ENCODE data around the gene CCL22. TPM values are rescaled to one million over a fixed set of nuclear protein-coding genes. Genes with fewer than 3 reads are reported as not detected.

The CCL22 gene
- total RNA-seq, 1 experiment from 2014 or later: not detected

DNA sequence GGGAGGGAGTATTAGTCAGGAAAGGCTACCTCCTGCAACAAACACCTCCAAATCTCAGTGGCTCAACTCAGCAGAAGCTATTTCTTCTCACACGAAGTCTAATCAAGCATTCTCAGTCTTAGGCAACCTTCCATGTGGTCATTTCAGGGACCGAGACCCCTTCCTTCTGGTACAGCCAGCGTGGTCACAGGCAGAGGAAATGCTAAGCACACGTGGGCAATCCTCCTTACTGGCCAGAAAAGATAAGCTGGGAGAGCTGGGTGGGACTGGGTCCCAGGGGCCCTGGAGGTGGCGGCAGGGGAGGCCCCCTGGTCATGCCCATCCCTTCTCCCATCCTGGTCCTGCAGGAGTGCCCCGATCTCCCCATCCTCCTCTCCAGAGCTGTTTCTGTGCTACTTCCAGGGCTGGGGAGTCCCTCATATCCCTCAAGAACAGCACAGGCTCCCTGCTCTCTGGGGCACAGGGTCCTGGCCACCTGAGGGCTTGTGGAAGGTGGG, 8.0 kb downstream of the CCL22 start:
- H3K27ac Mint-ChIP-seq: 0 out of 7 replicates have a peak overlapping the region, but pooled peaks of 1 of the 3 experiments have one; percentile 23
- H2BK120ac ChIP-seq (ENCODE audit: low read depth, low read length, poor library complexity, severe bottlenecking): no peak overlapping the region
- H3K9ac ChIP-seq (ENCODE audit: extremely low read depth, insufficient read length, low read length): no peak overlapping the region
- no CpG with 5 or more reads among the region's 6 CpGs for WGBS (ENCODE audit: extremely low coverage, insufficient read length, low lambda C conversion rate)
- H3K18ac ChIP-seq (ENCODE audit: insufficient read length, low read depth, low read length): no peak overlapping the region
- no peak overlapping the region for H3K56ac ChIP-seq (ENCODE audit: insufficient read length, low read depth, low read length)
- H3K4me1 Mint-ChIP-seq: peaks cover 0 to 3% of the 10 kb centered on the region in 2 experiments; a peak in 1 of 4 replicates
- H3K9me3 Mint-ChIP-seq: no peaks in the 10 kb centered on the region
- DNase-seq: no peak
- H3K79me2 ChIP-seq (ENCODE audit: insufficient read depth, low read length): no peaks in the 10 kb centered on the region
- no peak overlapping the region for H2BK15ac ChIP-seq (ENCODE audit: low read depth, low read length)
- no peaks in the 10 kb centered on the region for H4K20me1 ChIP-seq (ENCODE audit: control insufficient read depth, insufficient read depth, insufficient read length)
- no peak overlapping the region for H3K4ac ChIP-seq (ENCODE audit: low read depth, low read length)
- H4K91ac ChIP-seq (ENCODE audit: insufficient read length, low read depth, low read length): no peak overlapping the region
- no peak overlapping the region for H3K4me2 ChIP-seq (ENCODE audit: insufficient read depth, insufficient read length, low read length)
- H3K4me1 ChIP-seq (ENCODE audit: insufficient read depth, low read length): no peaks in the 10 kb centered on the region
- H3K4me3 Mint-ChIP-seq: no peak overlapping the region
- no peak overlapping the region for H3K14ac ChIP-seq (ENCODE audit: insufficient read depth, low read length)
- H3K27me3 Mint-ChIP-seq (ENCODE audit: low read depth): peaks cover 10% of the 10 kb centered on the region
- H3K9me3 ChIP-seq (ENCODE audit: control insufficient read depth, low read depth, low read length): no peaks in the 10 kb centered on the region
- H4K8ac ChIP-seq (replicated peaks; ENCODE audit: insufficient read length, low read depth, low read length): no peak overlapping the region
- no peak overlapping the region for H3K27ac ChIP-seq (ENCODE audit: insufficient read length, low read depth, low read length)
- H2BK20ac ChIP-seq (ENCODE audit: low read depth, low read length, poor library complexity, severe bottlenecking): no peak overlapping the region
- no peak overlapping the region for H4K5ac ChIP-seq (ENCODE audit: insufficient read length, low read depth, low read length)
- H3K36me3 Mint-ChIP-seq (ENCODE audit: insufficient read depth in 1 of 3, low read depth in 3 of 3): no peaks in the 10 kb centered on the region
- no peaks in the 10 kb centered on the region for H3K79me1 ChIP-seq (ENCODE audit: insufficient read depth, low read depth, low read length, poor library complexity, severe bottlenecking)
- H3K23me2 ChIP-seq (ENCODE audit: insufficient read length, low read depth, low read length, poor library complexity, severe bottlenecking): no peaks in the 10 kb centered on the region
- H2BK5ac ChIP-seq (ENCODE audit: insufficient read length, low read length): no peak overlapping the region
- H3T11ph ChIP-seq (ENCODE audit: low read length): no peak overlapping the region
- H2AK5ac ChIP-seq (ENCODE audit: insufficient read length, low read length): no peak overlapping the region
- H2AFZ ChIP-seq (ENCODE audit: low read length): no peak overlapping the region
- no peak overlapping the region for H3K23ac ChIP-seq (ENCODE audit: insufficient read length, low read depth, low read length)
- no peak overlapping the region for H2BK12ac ChIP-seq (ENCODE audit: insufficient read length, low read depth, low read length)
- TF ChIP-seq, protein P1, sequence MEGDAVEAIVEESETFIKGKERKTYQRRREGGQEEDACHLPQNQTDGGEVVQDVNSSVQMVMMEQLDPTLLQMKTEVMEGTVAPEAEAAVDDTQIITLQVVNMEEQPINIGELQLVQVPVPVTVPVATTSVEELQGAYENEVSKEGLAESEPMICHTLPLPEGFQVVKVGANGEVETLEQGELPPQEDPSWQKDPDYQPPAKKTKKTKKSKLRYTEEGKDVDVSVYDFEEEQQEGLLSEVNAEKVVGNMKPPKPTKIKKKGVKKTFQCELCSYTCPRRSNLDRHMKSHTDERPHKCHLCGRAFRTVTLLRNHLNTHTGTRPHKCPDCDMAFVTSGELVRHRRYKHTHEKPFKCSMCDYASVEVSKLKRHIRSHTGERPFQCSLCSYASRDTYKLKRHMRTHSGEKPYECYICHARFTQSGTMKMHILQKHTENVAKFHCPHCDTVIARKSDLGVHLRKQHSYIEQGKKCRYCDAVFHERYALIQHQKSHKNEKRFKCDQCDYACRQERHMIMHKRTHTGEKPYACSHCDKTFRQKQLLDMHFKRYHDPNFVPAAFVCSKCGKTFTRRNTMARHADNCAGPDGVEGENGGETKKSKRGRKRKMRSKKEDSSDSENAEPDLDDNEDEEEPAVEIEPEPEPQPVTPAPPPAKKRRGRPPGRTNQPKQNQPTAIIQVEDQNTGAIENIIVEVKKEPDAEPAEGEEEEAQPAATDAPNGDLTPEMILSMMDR (conservative IDR thresholded peaks at IDR 0.05): no peak
- H3K27me3 ChIP-seq (ENCODE audit: insufficient read depth, low read length): no peaks in the 10 kb centered on the region

All from H9 (cell line).